Neural progenitor cell (in vitro differentiated cells): ENCODE measurements around the gene RYR1.

Experiments
- EZH2 ChIP-seq: fragments of 200-600 bp; sonication (generic); IDR thresholded peaks from 2 replicates; pipeline ENCODE4 v1.6.1; 2017; ENCODE audit warnings: antibody characterized with exemption, mild to moderate bottlenecking, moderate library complexity
- EZH2phosphoT487 ChIP-seq: fragments of 200-600 bp; sonication (generic); IDR thresholded peaks from 2 replicates; pipeline ENCODE4 v1.6.1; 2017; ENCODE audit warnings: antibody characterized with exemption
- TF ChIP-seq, protein P1 (sequence below): fragments of 200-600 bp; sonication (generic); IDR thresholded peaks from 2 replicates; pipeline ENCODE4 v1.5.1; 2017; ENCODE audit warnings: antibody characterized with exemption, mild to moderate bottlenecking

GRCh38 chr19:38488096-38488495, 54.6 kb downstream of the RYR1 start:
- TF ChIP-seq, protein P1, sequence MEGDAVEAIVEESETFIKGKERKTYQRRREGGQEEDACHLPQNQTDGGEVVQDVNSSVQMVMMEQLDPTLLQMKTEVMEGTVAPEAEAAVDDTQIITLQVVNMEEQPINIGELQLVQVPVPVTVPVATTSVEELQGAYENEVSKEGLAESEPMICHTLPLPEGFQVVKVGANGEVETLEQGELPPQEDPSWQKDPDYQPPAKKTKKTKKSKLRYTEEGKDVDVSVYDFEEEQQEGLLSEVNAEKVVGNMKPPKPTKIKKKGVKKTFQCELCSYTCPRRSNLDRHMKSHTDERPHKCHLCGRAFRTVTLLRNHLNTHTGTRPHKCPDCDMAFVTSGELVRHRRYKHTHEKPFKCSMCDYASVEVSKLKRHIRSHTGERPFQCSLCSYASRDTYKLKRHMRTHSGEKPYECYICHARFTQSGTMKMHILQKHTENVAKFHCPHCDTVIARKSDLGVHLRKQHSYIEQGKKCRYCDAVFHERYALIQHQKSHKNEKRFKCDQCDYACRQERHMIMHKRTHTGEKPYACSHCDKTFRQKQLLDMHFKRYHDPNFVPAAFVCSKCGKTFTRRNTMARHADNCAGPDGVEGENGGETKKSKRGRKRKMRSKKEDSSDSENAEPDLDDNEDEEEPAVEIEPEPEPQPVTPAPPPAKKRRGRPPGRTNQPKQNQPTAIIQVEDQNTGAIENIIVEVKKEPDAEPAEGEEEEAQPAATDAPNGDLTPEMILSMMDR, result no peak
- TF ChIP-seq EZH2 (no peak), EZH2phosphoT487 (no peak)
